ENCODE data around the gene SMARCAL1. TPM values are rescaled to one million over a fixed set of nuclear protein-coding genes. Genes with fewer than 3 reads are reported as not detected.
"Not testable (repeated sequence)": the region's sequence is repeated elsewhere in the genome, so short reads cannot be mapped to it uniquely, and the experiment has no call there.

The SMARCAL1 gene
- polyA plus RNA-seq, 1 of the 3 experiments (the other 2 are of a cell fraction), result 27.0 TPM

- no peak for TF ChIP-seq YY1 (IDR thresholded peaks at IDR 0.05; ENCODE audit: low read depth)
Observed at GRCh38 chr2:216508229-216508628, 95.9 kb downstream of the SMARCAL1 start (continued).

- Histone ChIP-seq H3K4me3 (ENCODE audit: low read depth in 2 of 2, low read length in 1 of 2) (no peak overlapping the region; a peak in 1 of 4 replicates), H3K79me2 (ENCODE audit: insufficient read depth) (no peaks in the 10 kb centered on the region), H3K27ac (ENCODE audit: low read depth in 2 of 2, low read length in 1 of 2) (peak overlapping the region in 1 of 2 experiments; percentile 17; a peak in 1 of 4 replicates), H3F3A (replicated peaks; ENCODE audit: insufficient read depth) (peaks cover 2% of the 10 kb centered on the region), H3K4me2 (no peak overlapping the region), H3K9ac (no peak overlapping the region), H4K20me1 (ENCODE audit: insufficient read depth) (no peaks in the 10 kb centered on the region), H3K9me3 (no peaks in the 10 kb centered on the region), H3K27me3 (ENCODE audit: insufficient read depth) (no peaks in the 10 kb centered on the region), H3K9me2 (no peaks in the 10 kb centered on the region), H2AFZ (ENCODE audit: low read depth) (no peak overlapping the region), H3K36me3 (replicated peaks in 1 of 2; ENCODE audit: control insufficient read depth in 1 of 2, insufficient read depth in 2 of 2, low read length in 1 of 2) (no peaks in the 10 kb centered on the region), H3K4me1 (ENCODE audit: control insufficient read depth in 1 of 2, insufficient read depth in 2 of 2, low read depth in 1 of 2, low read length in 1 of 2) (peaks cover 1 to 5% of the 10 kb centered on the region in 2 experiments; a peak in 3 of 4 replicates)
- ChIA-PET POLR2A (no interaction called here), CTCF (interaction anchor here (0.6 to 13.9 kb wide), 33 partner anchors 9 to 1239 kb away, joined by 3 to 614 read pairs (median 4); partner anchors contain the start of genes IGFBP2 and RPL37A)
- DNase-seq, result peak; percentile 63
- WGBS (ENCODE audit: low lambda C conversion rate), result 48% methylated on average over 2 of the region's 2 CpGs
- TF ChIP-seq RAD21 (IDR thresholded peaks at IDR 0.05; ENCODE audit: low read length) (peak; percentile 98), CTCF (IDR thresholded peaks at IDR 0.05) (peak; percentile 93), RFX5 (IDR thresholded peaks at IDR 0.05; ENCODE audit: low read length) (peak; percentile 37; the same call in 1 of the 2 replicates), CHD2 (IDR thresholded peaks at IDR 0.05; ENCODE audit: low read length, partially characterized antibody) (no peak), EZH2phosphoT487 (IDR thresholded peaks at IDR 0.05; ENCODE audit: borderline replicate concordance, low read depth) (no peak), GATA2 (CRISPR knock-in tag; IDR thresholded peaks at IDR 0.05) (no peak), SMC3 (IDR thresholded peaks at IDR 0.05; ENCODE audit: low read depth, low read length) (peak; percentile 91)
Observed at GRCh38 chr2:216516730-216517350, 104.6 kb downstream of the SMARCAL1 start.

GRCh38 chr2:216517447-216518225 lies 105.4 kb downstream of the SMARCAL1 start:
- Histone ChIP-seq H3K79me2 (ENCODE audit: insufficient read depth) (no peaks in the 10 kb centered on the region), H3K9ac (no peak overlapping the region), H4K20me1 (ENCODE audit: insufficient read depth) (no peaks in the 10 kb centered on the region), H2AFZ (ENCODE audit: low read depth) (no peak overlapping the region), H3K9me3 (no peaks in the 10 kb centered on the region), H3K4me2 (no peak overlapping the region), H3K36me3 (replicated peaks in 1 of 2; ENCODE audit: control insufficient read depth in 1 of 2, insufficient read depth in 2 of 2, low read length in 1 of 2) (no peaks in the 10 kb centered on the region), H3K27me3 (ENCODE audit: insufficient read depth) (no peaks in the 10 kb centered on the region), H3K4me1 (ENCODE audit: control insufficient read depth in 1 of 2, insufficient read depth in 2 of 2, low read depth in 1 of 2, low read length in 1 of 2) (peaks cover 0 to 5% of the 10 kb centered on the region in 2 experiments; a peak in 2 of 4 replicates), H3K4me3 (ENCODE audit: low read depth in 2 of 2, low read length in 1 of 2) (no peak overlapping the region), H3K27ac (ENCODE audit: low read depth in 2 of 2, low read length in 1 of 2) (no peak overlapping the region), H3F3A (replicated peaks; ENCODE audit: insufficient read depth) (no peaks in the 10 kb centered on the region), H3K9me2 (no peaks in the 10 kb centered on the region)
- 84% methylated on average over 4 of the region's 4 CpGs for WGBS (ENCODE audit: low lambda C conversion rate)
- ChIA-PET POLR2A (interaction anchor here (1.4 to 2.3 kb wide), 2 partner anchors 118 to 149 kb away, joined by 4 to 17 read pairs; no protein-coding TSS in a partner anchor), CTCF (interaction anchor here (0.6 to 13.9 kb wide), 37 partner anchors 9 to 1239 kb away, joined by 3 to 614 read pairs (median 4); partner anchors contain the start of genes IGFBP2 and RPL37A)
- DNase-seq, result no peak
- no peak for TF ChIP-seq EP300 (IDR thresholded peaks at IDR 0.05; ENCODE audit: borderline replicate concordance in 1 of 2, low read depth in 1 of 2, low read length in 1 of 2)
- TF ChIP-seq EZH2phosphoT487 (IDR thresholded peaks at IDR 0.05; ENCODE audit: borderline replicate concordance, low read depth), result no peak

GRCh38 chr2:216518566-216519119 lies 106.4 kb downstream of the SMARCAL1 start:
- not testable (repeated sequence) for H4K20me1 ChIP-seq (ENCODE audit: insufficient read depth); H3K36me3 ChIP-seq (replicated peaks in 1 of 2; ENCODE audit: control insufficient read depth in 1 of 2, insufficient read depth in 2 of 2, low read length in 1 of 2); H3F3A ChIP-seq (replicated peaks; ENCODE audit: insufficient read depth); H3K9ac ChIP-seq; DNase-seq; H3K4me1 ChIP-seq (ENCODE audit: control insufficient read depth in 1 of 2, insufficient read depth in 2 of 2, low read depth in 1 of 2, low read length in 1 of 2); H3K27me3 ChIP-seq (ENCODE audit: insufficient read depth); H3K27ac ChIP-seq (ENCODE audit: low read depth in 2 of 2, low read length in 1 of 2); H3K9me2 ChIP-seq; H3K79me2 ChIP-seq (ENCODE audit: insufficient read depth); H2AFZ ChIP-seq (ENCODE audit: low read depth); H3K4me3 ChIP-seq (ENCODE audit: low read depth in 2 of 2, low read length in 1 of 2); H3K4me2 ChIP-seq; H3K9me3 ChIP-seq
- 79% methylated on average over 9 of the region's 9 CpGs for WGBS (ENCODE audit: low lambda C conversion rate)
- ChIA-PET POLR2A (interaction anchor here (1.0 to 2.3 kb wide), 5 partner anchors 19 to 148 kb away, joined by 3 to 17 read pairs (median 4); partner anchors contain the start of gene RPL37A), CTCF (interaction anchor here (0.7 to 13.9 kb wide), 33 partner anchors 8 to 1238 kb away, joined by 3 to 614 read pairs (median 6); partner anchors contain the start of gene IGFBP2)

Data from SK-N-SH (cell line).